Activated CD4-positive, alpha-beta T cell treated with anti-CD3 and anti-CD28 coated beads, Interleukin-2, amount 10 ng/mL, durations not matched to agents 24 days and 14 days (primary cell): Measurements from ENCODE around the gene PLEKHM2. TPM values are rescaled to one million over a fixed set of nuclear protein-coding genes. Genes with fewer than 3 reads are reported as not detected.

Source experiments
- DNase-seq: peaks from one replicate; pipeline ENCODE4 v3.0.0; 2022
- H3K27ac Mint-ChIP-seq: one replicate; pipeline ENCODE4 v1.8.0; 2022; ENCODE audit warnings: mild to moderate bottlenecking, mixed read lengths
- H3K27me3 Mint-ChIP-seq: one replicate; pipeline ENCODE4 v1.8.0; 2022; ENCODE audit warnings: mixed read lengths
- H3K36me3 Mint-ChIP-seq: one replicate; pipeline ENCODE4 v1.8.0; 2022; ENCODE audit warnings: low read depth, mild to moderate bottlenecking, mixed read lengths
- H3K4me1 Mint-ChIP-seq: one replicate; pipeline ENCODE4 v1.8.0; 2021; ENCODE audit warnings: mixed read lengths
- H3K4me3 Mint-ChIP-seq: one replicate; pipeline ENCODE4 v1.8.0; 2022; ENCODE audit warnings: mild to moderate bottlenecking, moderate library complexity, mixed read lengths
- H3K9me3 Mint-ChIP-seq: one replicate; pipeline ENCODE4 v1.8.0; 2021; ENCODE audit warnings: mixed read lengths
- intact Hi-C: fragments of 100-400 bp; cut with micrococcal nuclease; formaldehyde crosslinking; loops from one replicate; pipeline ENCODE4 v1.15.1; 2023
- total RNA-seq: library from RNA; stranded (reverse); gene quantifications from 2 replicates; pipeline ENCODE4 v1.2.3, GENCODE V29; 2022

Gene PLEKHM2
- total RNA-seq, 1 donor from 2014 or later: 59.9 TPM

DNA sequence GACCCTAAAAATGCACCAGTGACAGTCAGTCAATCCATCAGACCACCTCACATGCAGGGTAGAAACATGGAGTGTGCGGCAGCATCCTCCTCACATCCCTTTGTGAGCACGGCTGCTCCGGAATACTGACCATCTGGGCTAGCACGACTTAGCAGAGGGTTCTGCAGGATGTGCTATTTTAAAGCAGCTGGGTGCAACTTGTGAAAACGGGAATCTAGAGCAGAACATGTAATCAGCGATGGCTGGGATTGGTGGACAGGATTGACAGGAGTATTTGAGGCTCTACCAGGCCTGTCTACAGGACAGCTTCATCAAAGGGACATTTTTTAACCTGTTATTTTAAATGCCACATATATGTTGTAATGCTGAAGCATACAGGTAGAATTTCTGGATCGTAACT lies 16.8 kb upstream of the PLEKHM2 start:
- H3K27me3 Mint-ChIP-seq: no peaks in the 10 kb centered on the region
- H3K4me1 Mint-ChIP-seq: no peaks in the 10 kb centered on the region
- intact Hi-C loops: no loop called here
- H3K9me3 Mint-ChIP-seq: no peaks in the 10 kb centered on the region
- DNase-seq: no peak
- no peak overlapping the region for H3K4me3 Mint-ChIP-seq
- peaks cover 10% of the 10 kb centered on the region for H3K36me3 Mint-ChIP-seq
- no peak overlapping the region for H3K27ac Mint-ChIP-seq

DNA sequence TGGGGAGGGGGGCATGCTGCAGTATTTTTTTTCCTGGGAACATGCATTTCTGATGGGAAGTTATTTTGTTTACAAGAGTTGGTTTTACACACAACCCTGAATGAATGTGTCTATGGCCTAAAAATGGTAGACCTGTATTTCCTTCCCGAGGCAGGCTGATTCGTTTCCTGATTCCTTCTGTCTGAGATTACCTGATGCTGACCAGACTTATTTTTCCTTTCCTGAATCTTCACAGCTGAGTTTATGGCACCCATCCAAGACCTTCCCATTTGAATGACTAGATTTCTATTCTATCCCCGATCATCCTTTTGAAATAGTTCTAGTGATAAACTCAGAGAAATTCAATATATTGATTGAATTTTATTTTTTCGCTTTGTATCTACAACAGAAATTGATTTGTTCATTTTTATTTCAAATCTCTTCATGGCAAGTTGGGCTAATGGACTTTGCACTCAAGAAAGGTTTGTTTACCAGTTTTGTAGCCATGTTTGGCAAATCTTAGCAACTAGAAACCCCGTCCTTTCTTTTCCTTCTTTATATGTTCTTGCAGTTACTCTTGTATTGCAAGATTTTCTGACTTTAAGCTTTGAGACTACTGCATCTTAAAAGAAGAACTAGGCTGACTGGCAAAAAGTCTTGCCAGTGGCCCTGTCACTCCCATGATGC lies 15.9 kb upstream of the PLEKHM2 start:
- H3K4me3 Mint-ChIP-seq: no peak overlapping the region
- H3K27me3 Mint-ChIP-seq: no peaks in the 10 kb centered on the region
- H3K9me3 Mint-ChIP-seq: no peaks in the 10 kb centered on the region
- H3K4me1 Mint-ChIP-seq: no peaks in the 10 kb centered on the region
- H3K27ac Mint-ChIP-seq: no peak overlapping the region
- intact Hi-C loops: no loop called here
- no peak for DNase-seq
- peaks cover 7% of the 10 kb centered on the region for H3K36me3 Mint-ChIP-seq

DNA sequence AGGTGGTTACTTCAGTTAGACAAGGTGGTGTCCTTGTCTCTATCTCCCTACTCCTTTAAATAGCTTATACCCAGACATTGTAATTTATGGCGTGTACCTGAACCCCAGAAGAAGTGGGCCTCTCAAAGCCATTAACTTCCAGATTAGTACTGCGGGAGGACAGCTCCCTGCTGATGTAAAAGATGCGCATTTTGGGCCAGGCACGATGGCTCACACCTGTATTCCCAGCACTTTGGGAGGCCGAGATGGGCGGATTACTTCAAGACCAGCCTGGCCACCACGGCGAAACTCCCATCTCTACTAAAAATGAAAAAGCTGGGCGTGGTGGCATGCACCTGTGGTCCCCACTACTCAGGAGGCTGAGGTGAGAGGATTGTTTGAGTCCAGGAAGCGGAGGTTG lies 15.0 kb upstream of the PLEKHM2 start:
- peaks cover 7% of the 10 kb centered on the region for H3K36me3 Mint-ChIP-seq
- H3K27ac Mint-ChIP-seq: no peak overlapping the region
- no peaks in the 10 kb centered on the region for H3K27me3 Mint-ChIP-seq
- DNase-seq: no peak
- H3K4me1 Mint-ChIP-seq: no peaks in the 10 kb centered on the region
- no peak overlapping the region for H3K4me3 Mint-ChIP-seq
- intact Hi-C loops: no loop called here
- H3K9me3 Mint-ChIP-seq: no peaks in the 10 kb centered on the region

DNA sequence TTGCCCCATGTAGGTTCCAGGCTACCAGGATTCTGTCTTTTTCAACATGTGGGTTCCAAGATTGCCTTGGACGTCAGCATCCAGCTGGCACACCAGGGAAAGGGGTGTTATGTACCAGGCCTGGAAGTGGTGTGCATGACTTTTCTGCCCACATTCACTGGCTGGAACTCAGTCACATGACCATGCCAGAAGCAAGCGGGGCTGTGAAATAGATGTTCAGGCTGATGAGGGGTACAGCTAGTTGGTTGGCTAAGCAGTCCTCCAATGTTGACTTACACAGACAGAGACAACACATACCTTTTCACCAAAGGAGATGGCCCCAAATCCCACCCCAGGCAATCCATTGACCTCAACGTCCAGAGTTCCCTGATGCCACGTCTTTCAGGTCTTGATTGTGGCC lies 14.3 kb upstream of the PLEKHM2 start:
- DNase-seq: no peak
- H3K4me3 Mint-ChIP-seq: no peak overlapping the region
- peaks cover 7% of the 10 kb centered on the region for H3K36me3 Mint-ChIP-seq
- no peaks in the 10 kb centered on the region for H3K4me1 Mint-ChIP-seq
- no peaks in the 10 kb centered on the region for H3K9me3 Mint-ChIP-seq
- H3K27me3 Mint-ChIP-seq: no peaks in the 10 kb centered on the region
- intact Hi-C loops: no loop called here
- no peak overlapping the region for H3K27ac Mint-ChIP-seq

DNA sequence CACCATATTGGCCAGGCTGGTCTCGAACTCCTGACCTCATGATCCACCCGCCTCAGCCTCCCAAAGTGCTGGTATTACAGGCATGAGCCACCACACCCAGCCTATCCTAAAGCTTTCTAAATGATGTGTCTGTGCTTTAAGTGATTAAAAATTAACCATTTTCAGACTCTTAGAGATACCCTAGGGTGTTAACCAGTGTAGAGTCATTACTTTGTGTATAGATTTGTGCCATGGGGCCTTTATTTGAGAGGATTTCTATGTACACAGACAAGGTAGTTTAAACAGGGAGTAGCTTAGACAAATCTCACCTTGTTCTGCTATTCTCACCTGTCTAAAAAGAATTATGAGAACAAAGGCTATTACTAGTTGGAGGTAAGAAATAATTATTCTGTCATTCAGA lies 12.7 kb upstream of the PLEKHM2 start:
- Mint-ChIP-seq H3K4me3 (no peak overlapping the region), H3K9me3 (no peaks in the 10 kb centered on the region), H3K27me3 (no peaks in the 10 kb centered on the region), H3K27ac (no peak overlapping the region), H3K4me1 (no peaks in the 10 kb centered on the region), H3K36me3 (peaks cover 4% of the 10 kb centered on the region)
- intact Hi-C loops: no loop called here
- DNase-seq: no peak

DNA sequence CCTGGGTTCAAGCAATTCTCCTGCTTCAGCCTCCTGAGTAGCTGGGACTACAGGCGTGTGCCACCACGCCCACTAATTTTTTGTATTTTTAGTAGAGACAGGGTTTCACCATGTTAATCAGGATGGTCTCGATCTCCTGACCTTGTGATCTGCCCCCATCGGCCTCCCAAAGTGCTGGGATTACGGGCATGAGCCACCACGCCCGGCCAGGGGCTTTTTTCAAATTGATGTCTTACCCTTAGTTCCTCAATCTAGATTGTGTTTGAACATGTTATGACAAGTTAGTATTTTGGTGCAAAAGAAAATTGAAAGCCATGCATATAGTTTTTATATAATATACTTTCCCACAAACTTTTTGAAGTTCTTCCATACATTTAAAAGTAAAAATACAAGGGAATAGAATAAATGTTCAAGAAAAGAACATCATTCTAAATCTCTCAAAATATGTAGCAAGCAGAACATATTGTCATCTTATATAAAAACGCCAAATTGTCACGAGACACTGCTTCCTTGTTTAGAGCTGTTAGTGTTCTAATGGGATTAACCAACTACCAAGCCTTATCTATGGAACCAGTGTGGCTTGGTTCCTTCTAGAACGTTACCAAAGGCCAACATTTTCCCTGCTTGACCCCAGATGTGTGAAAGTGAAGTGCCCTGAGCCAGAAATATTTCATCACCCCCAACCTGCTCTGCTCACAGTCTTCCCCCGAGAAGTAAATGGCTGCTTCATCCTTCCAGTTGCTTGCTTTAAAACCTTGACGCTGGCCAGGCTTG lies 9.5 kb upstream of the PLEKHM2 start:
- no peak for DNase-seq
- no peak overlapping the region for H3K4me3 Mint-ChIP-seq
- H3K27me3 Mint-ChIP-seq: no peaks in the 10 kb centered on the region
- intact Hi-C loops: no loop called here
- H3K4me1 Mint-ChIP-seq: peaks cover 3% of the 10 kb centered on the region
- no peaks in the 10 kb centered on the region for H3K9me3 Mint-ChIP-seq
- no peaks in the 10 kb centered on the region for H3K36me3 Mint-ChIP-seq
- H3K27ac Mint-ChIP-seq: no peak overlapping the region

DNA sequence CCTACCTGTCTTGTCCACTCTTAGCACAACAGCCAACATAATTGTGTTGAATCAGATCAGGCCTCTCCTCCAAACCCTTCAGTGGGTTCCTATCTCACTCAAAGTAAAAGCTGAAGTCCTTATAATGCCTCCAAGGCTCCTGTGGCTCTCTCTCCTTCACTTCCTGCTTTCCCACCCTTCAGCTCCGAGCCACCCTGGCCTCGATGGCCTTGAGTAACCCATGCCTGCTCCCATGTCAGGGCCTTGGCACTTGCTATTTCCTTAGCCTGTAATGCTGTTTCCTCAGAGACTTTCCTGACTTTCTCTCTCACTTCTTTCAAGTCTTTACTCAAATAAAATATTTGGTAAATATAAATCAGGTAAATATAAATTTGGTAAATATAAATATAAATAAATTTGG lies 8.1 kb upstream of the PLEKHM2 start:
- Mint-ChIP-seq H3K27me3 (no peaks in the 10 kb centered on the region), H3K27ac (no peak overlapping the region), H3K4me1 (peaks cover 10% of the 10 kb centered on the region), H3K4me3 (no peak overlapping the region), H3K36me3 (no peaks in the 10 kb centered on the region), H3K9me3 (no peaks in the 10 kb centered on the region)
- intact Hi-C loops: no loop called here
- DNase-seq: no peak

DNA sequence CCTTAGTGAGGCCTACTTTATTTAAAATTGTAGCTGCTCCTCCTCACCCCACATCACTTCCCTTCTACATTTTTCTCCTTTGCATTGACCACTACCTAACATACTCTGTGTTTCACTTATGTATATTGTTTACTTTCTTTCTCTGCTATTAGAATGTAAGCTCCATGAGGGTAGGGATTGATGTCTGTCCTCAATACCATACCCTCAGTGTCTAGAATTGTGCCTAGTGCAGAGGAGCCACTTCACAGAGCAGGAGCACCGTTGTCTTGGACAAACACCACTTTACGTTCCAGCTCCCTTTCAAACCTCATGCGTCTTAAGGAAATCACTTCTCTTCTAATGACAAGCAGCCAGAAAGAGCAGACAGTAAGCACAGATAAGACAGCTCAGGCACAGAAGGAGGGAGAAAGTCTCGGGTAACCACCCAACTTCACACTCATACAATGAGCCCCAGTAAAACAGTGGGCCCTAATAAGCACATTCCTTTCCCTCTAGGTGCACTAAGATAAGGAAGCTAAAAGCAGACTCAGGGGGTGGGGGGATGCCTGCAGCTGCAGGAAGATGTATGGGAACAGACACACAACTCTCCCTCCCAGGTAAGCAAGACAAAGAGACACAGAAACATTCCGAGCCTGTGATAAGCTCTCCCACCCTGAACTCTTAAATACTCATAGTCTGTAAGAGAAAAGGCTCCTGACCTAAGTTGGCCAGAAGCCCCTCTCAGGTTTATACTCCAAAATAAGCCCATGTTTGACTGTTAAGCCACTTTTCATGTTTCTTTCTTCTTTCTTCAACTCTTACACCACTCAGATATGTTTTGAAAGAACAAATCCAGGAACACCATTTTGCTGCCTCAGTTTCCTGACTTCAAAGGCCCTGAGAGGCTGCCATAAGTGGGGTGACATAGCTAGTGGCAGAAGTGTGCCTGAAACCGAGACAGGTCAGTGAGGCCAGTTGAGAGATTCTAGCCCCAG lies 7.1 kb upstream of the PLEKHM2 start:
- Mint-ChIP-seq H3K9me3 (no peaks in the 10 kb centered on the region), H3K27me3 (no peaks in the 10 kb centered on the region), H3K27ac (no peak overlapping the region), H3K36me3 (no peaks in the 10 kb centered on the region), H3K4me3 (no peak overlapping the region), H3K4me1 (peaks cover 14% of the 10 kb centered on the region)
- no peak for DNase-seq
- intact Hi-C loops: no loop called here

DNA sequence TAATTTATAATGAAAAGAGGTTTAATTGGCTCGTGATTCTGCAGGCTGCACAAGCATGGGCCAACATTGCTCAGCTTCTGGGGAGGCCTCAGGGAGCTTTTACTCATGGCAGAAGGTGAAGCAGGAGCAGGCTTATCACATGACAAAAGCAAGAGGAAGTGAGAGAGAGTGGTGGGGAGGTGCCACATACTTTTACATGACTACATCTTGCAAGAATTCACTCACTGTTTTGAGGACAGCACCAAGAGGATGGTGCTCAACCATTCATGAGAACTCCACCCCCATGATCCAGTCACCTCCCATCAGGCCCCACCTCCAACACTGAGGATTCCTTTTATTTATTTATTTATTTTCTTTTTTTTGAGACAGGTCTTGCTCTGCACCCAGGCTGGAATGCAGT lies 5.5 kb upstream of the PLEKHM2 start:
- Mint-ChIP-seq H3K27me3 (no peaks in the 10 kb centered on the region), H3K4me1 (peaks cover 17% of the 10 kb centered on the region), H3K4me3 (no peak overlapping the region), H3K27ac (no peak overlapping the region), H3K9me3 (no peaks in the 10 kb centered on the region), H3K36me3 (no peaks in the 10 kb centered on the region)
- no peak for DNase-seq
- intact Hi-C loops: no loop called here

DNA sequence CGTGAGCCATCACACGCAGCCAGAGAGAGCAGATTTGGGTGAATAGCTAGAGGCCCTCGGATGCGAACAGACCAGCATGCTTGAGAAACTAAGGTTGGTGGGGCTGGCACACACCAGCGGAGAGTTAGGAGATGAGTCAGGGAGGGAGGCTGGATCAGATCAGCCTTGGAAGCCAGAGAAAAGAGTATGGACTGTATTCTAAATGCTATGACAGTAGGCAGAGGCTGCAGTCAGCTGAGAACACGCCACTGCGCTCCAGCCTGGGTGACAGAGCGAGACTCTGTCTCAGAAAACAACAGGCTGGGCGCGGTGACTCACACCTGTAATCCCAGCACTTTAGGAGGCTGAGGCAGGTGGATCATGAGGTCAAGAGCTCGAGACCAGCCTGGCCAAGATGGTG lies 4.0 kb upstream of the PLEKHM2 start:
- Mint-ChIP-seq H3K27ac (no peak overlapping the region), H3K4me3 (no peak overlapping the region), H3K4me1 (peaks cover 20% of the 10 kb centered on the region), H3K9me3 (no peaks in the 10 kb centered on the region), H3K36me3 (peaks cover 2% of the 10 kb centered on the region), H3K27me3 (no peaks in the 10 kb centered on the region)
- intact Hi-C loops: loop anchor here (5.0 kb wide), 1 partner anchor 153 kb away; the partner anchor contains the start of gene DNAJC16
- no peak for DNase-seq

DNA sequence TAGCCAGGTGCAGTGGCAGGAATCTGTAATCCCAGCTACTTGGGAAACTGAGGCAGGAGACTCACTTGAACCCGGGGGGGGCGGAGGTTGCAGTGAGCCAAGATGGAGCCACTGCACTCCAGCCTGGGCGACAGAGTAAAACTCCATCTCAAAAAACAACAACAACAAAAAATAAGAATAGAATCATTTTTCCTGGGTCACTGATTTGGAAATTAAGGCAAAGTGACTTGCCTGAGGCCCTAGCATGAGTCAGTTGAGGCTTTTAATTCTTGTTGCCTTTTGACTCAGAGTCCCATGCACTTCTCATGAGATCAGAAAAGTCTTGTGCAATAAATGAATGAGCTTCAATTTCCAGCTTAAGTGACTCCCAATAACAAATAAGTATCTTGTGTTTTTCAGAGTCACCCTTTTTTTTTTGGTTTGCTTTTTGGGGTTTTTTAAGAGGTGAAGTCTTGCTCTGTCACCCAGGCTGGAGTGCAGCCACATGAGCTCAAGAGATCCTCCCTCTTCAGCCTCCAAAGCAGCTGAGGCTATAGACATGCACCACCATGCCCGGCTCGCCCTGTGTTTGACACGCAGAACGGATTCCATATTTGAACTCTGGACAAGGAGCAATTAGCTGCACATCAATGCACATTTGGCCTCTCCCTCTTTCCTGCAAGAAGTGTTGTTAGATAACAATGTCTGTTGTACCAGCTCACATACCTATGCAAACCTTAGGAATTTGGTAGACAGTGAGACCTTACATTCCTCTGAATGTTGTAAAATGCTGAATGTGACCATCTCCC lies 3.4 kb upstream of the PLEKHM2 start:
- no peaks in the 10 kb centered on the region for H3K9me3 Mint-ChIP-seq
- H3K4me1 Mint-ChIP-seq: peaks cover 23% of the 10 kb centered on the region
- intact Hi-C loops: loop anchor here (5.0 kb wide), 1 partner anchor 153 kb away; the partner anchor contains the start of gene DNAJC16
- peaks cover 4% of the 10 kb centered on the region for H3K36me3 Mint-ChIP-seq
- no peak overlapping the region for H3K4me3 Mint-ChIP-seq
- no peaks in the 10 kb centered on the region for H3K27me3 Mint-ChIP-seq
- H3K27ac Mint-ChIP-seq: peak overlapping the region; percentile 67
- DNase-seq: no peak

DNA sequence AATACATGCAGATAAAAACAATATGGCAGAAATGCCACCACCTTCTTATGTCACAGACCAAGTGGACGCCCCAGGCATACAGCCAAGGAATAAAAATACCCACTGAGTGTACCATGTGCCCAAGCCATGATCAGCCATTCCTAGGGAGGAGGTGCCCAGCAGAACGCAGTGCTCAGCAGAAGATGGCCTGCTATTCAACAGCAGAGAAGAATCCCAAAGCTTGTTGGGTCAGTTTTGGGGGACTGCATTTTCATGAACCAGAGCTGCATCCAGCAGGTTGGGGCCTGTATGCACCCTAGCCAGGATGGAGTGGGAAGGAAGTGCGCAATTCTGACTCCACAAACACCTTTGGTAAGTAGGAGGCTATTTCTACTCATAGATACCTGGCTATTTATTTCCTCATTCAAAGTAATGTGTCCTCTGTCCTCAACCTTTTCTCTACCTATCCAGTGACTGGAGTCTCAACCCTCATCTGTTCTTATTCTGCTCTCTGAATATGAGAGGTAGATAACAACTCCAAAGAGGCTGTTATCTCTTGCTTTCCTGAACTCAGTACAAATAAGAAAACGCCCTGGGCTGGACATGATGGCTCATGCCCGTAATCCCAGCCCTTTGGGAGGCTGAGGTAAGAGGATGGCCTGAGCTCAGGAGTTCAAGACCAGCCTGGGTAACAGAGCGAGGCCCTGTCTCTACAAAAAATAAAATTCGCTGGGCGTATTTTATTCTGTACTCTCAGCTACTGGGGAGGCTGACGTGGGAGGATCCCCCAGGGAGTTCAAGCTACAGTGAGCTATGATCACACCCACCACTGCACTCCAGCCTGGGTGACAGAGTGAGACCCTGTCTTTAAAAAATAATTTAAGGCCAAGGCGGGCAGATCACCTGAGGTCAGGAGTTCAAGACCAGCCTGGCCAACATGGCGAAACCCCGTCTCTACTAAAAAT lies 2.5 kb upstream of the PLEKHM2 start:
- peaks cover 6% of the 10 kb centered on the region for H3K36me3 Mint-ChIP-seq
- intact Hi-C loops: loop anchor here (5.0 kb wide), 1 partner anchor 154 kb away; the partner anchor contains the start of gene DNAJC16
- H3K27me3 Mint-ChIP-seq: no peaks in the 10 kb centered on the region
- peaks cover 27% of the 10 kb centered on the region for H3K4me1 Mint-ChIP-seq
- DNase-seq: no peak
- H3K4me3 Mint-ChIP-seq: no peak overlapping the region
- no peaks in the 10 kb centered on the region for H3K9me3 Mint-ChIP-seq
- H3K27ac Mint-ChIP-seq: peak overlapping the region; percentile 25
